ENCODE data around the gene TRIO. TPM values are rescaled to one million over a fixed set of nuclear protein-coding genes. Genes with fewer than 3 reads are reported as not detected.

TRIO gene
- total and polyA plus RNA-seq, 2 of the 8 experiments (the other 6 are each of a cell fraction or from before 2014, with no cell fraction given), result 35.1 to 69.1 TPM

DNA sequence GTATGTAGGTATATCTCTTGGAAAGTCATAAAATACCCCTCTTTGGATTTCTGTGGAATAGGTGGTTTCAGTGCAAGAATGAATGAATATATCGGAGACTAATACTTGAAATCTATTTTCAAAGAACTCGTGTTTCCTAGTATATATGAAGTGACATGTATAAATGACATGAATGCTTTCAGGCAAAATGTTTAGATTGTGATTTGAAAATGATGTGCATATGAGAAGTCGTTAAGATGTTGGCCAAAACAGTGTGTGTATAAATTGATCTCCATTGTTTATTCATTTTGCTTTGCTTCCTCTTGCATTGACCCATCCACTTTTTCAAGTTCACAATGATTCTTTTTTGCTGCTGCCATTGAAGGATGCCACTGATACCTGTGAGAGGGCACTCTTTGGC, 8.3 kb downstream of the TRIO start:
- Histone ChIP-seq H4K20me1 (replicated peaks in 1 of 2; ENCODE audit: control insufficient read depth in 1 of 2, insufficient read depth in 2 of 2, low read length in 2 of 2) (peaks cover 45 to 49% of the 10 kb centered on the region in 2 experiments), H3K27ac (ENCODE audit: low read depth, low read length) (no peak overlapping the region), H2BK5ac (ENCODE audit: low read depth, low read length) (no peak overlapping the region), H3K4me2 (ENCODE audit: insufficient read depth in 1 of 2, low read depth in 2 of 2, low read length in 2 of 2) (no peak overlapping the region), H4K5ac (ENCODE audit: insufficient read length, low read depth, low read length) (no peak overlapping the region), H3K18ac (ENCODE audit: extremely low read depth, low read length) (no peak overlapping the region), H3K23me2 (ENCODE audit: low read depth, low read length) (no peaks in the 10 kb centered on the region; the same call in 1 of the 2 replicates), H4K91ac (replicated peaks; ENCODE audit: insufficient read length, low read length) (no peak overlapping the region), H3K79me1 (ENCODE audit: low read depth, low read length) (peaks cover 21% of the 10 kb centered on the region), H3K9me3 (ENCODE audit: insufficient read depth in 2 of 2, low read depth in 1 of 2, low read length in 1 of 2) (no peaks in the 10 kb centered on the region), H2BK120ac (replicated peaks; ENCODE audit: low read depth, low read length) (no peak overlapping the region), H3K14ac (ENCODE audit: insufficient read length) (no peak overlapping the region), H2BK12ac (ENCODE audit: low read depth, low read length) (no peak overlapping the region), H4K8ac (ENCODE audit: extremely low read depth, insufficient read depth, low read length) (no peak overlapping the region), H2BK15ac (ENCODE audit: low read length) (no peak overlapping the region), H2AK5ac (ENCODE audit: low read depth, low read length) (no peak overlapping the region), H2BK20ac (ENCODE audit: low read length) (no peak overlapping the region), H2AFZ (ENCODE audit: low read length) (no peak overlapping the region), H3K79me2 (ENCODE audit: control insufficient read depth in 1 of 2, insufficient read depth in 2 of 2, low read length in 2 of 2) (peaks cover 45 to 98% of the 10 kb centered on the region in 2 experiments), H3K23ac (ENCODE audit: insufficient read length) (no peak overlapping the region), H3K36me3 (ENCODE audit: control insufficient read depth in 2 of 4, insufficient read depth in 4 of 4, low read length in 3 of 4) (no peaks in the 10 kb centered on the region), H3K4ac (replicated peaks; ENCODE audit: insufficient read length, low read depth, low read length) (no peak overlapping the region), H3K4me1 (replicated peaks in 1 of 4; ENCODE audit: control insufficient read depth in 3 of 4, insufficient read depth in 4 of 4, low read length in 3 of 4) (peaks cover 15 to 39% (median 27%) of the 10 kb centered on the region in 4 experiments), H3K27me3 (replicated peaks in 1 of 4; ENCODE audit: control insufficient read depth in 3 of 4, extremely low read depth in 1 of 4, insufficient read depth in 3 of 4, low read length in 3 of 4) (no peaks in the 10 kb centered on the region), H3K56ac (replicated peaks; ENCODE audit: insufficient read length, low read depth, low read length) (no peak overlapping the region), H3K4me3 (ENCODE audit: extremely low read depth in 1 of 4, insufficient read depth in 2 of 4, low read depth in 3 of 4, low read length in 4 of 4) (no peak overlapping the region), H3K9ac (replicated peaks in 1 of 4; ENCODE audit: extremely low read depth in 1 of 4, low read depth in 3 of 4, low read length in 3 of 4) (no peak overlapping the region)
- no peak for FAIRE-seq
- CTCF ChIA-PET (ENCODE audit: partially characterized antibody), result interaction anchor here (0.8 to 2.5 kb wide), 2 partner anchors 107 to 119 kb away, joined by 3 to 9 read pairs; no protein-coding TSS in a partner anchor
- POLR2A ChIA-PET (ENCODE audit: partially characterized antibody), result interaction anchor here (1.2 to 1.3 kb wide), 2 partner anchors 8 to 28 kb away, joined by 3 read pairs; no protein-coding TSS in a partner anchor
- DNase-seq (ENCODE audit: low read depth in 1 of 2, low spot score in 2 of 2), result no peak
- WGBS, 2 experiments (ENCODE audit: extremely low coverage in 1 of 2, insufficient coverage in 1 of 2, insufficient read length in 1 of 2, insufficient replicate concordance in 2 of 2, low coverage in 1 of 2, low lambda C conversion rate in 2 of 2, missing lambda C conversion rate in 1 of 2), result 86% methylated on average over 3 of the region's 3 CpGs; no CpG with 5 or more reads in 1 of the 2 experiments
- TF ChIP-seq POLR2A (IDR thresholded peaks at IDR 0.05; ENCODE audit: control extremely low read depth in 1 of 2, low read depth in 2 of 2, low read length in 2 of 2) (no peak), CBX5 (IDR thresholded peaks at IDR 0.05; ENCODE audit: low read depth, low read length) (no peak), CHD1 (IDR thresholded peaks at IDR 0.05; ENCODE audit: low read depth, low read length) (no peak), SP2 (IDR thresholded peaks at IDR 0.05; ENCODE audit: low read length) (no peak), RNF2 (IDR thresholded peaks at IDR 0.05; ENCODE audit: borderline replicate concordance, low read depth, low read length, missing control alignments, poor library complexity, severe bottlenecking) (no peak), JUN (IDR thresholded peaks at IDR 0.05; ENCODE audit: low read depth, low read length) (no peak), TEAD4 (IDR thresholded peaks at IDR 0.05; ENCODE audit: low read depth, low read length) (no peak), BCL11A (IDR thresholded peaks at IDR 0.05; ENCODE audit: low read depth in 2 of 2, low read length in 2 of 2) (no peak), SIX5 (IDR thresholded peaks at IDR 0.05; ENCODE audit: low read depth, low read length) (no peak), CTBP2 (IDR thresholded peaks at IDR 0.05; ENCODE audit: borderline replicate concordance, insufficient read depth, insufficient read length, low read length) (no peak), EP300 (IDR thresholded peaks at IDR 0.05; ENCODE audit: borderline replicate concordance in 1 of 2, low read depth in 2 of 2, low read length in 2 of 2) (no peak)
- TF ChIP-seq, protein P1, sequence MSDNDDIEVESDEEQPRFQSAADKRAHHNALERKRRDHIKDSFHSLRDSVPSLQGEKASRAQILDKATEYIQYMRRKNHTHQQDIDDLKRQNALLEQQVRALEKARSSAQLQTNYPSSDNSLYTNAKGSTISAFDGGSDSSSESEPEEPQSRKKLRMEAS (IDR thresholded peaks at IDR 0.05), result no peak
- TF ChIP-seq, protein P2, sequence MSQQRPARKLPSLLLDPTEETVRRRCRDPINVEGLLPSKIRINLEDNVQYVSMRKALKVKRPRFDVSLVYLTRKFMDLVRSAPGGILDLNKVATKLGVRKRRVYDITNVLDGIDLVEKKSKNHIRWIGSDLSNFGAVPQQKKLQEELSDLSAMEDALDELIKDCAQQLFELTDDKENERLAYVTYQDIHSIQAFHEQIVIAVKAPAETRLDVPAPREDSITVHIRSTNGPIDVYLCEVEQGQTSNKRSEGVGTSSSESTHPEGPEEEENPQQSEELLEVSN (IDR thresholded peaks at IDR 0.05), result no peak
